GM10847 (cell line): ENCODE measurements around the gene ZC3H13.

Experiments used
- POLR2A ChIP-seq: IDR thresholded peaks from 2 replicates; pipeline ENCODE4 v1.6.1; 2011; ENCODE audit not compliant: insufficient read length; ENCODE audit errors: extremely low read depth

ZC3H13 gene

DNA sequence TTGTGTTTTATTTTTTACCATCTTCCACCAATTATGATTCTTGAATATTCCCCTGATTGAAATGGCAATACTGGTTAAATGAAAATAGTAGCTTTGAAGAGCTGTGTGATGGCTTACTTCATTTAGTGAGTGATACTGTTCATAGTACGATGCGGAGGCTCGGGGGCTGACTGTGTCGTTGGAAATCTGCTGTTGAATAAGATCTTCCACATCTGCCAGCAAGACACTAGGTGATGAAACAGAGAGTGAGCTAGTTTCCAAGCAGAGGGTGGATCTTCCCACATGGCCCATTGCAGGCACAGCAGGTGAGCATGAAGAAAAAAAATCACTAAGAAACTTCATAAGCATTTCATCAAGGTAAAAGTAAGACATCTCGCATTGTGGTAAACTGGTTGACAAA lies 29.8 kb upstream of the ZC3H13 start:
- no peak for TF ChIP-seq POLR2A

DNA sequence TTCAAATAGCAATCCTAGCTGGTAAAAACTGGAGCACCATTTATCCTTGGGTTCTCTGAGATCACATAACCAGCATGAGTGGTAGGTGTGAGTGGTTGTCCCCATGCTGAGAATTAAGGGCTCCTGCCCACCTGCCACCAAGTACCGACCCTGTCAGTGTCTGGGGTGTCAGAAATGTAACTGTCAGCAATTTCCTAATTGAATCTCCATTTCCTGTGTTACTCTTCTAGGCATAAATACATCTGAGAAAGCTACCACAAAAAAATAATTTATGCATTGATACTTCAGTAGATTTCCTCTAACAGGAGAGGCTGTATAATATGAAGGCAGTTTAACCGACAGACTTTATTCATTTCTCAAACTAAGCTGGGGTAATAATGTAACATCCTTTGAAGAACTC lies 27.2 kb upstream of the ZC3H13 start:
- no peak for TF ChIP-seq POLR2A

DNA sequence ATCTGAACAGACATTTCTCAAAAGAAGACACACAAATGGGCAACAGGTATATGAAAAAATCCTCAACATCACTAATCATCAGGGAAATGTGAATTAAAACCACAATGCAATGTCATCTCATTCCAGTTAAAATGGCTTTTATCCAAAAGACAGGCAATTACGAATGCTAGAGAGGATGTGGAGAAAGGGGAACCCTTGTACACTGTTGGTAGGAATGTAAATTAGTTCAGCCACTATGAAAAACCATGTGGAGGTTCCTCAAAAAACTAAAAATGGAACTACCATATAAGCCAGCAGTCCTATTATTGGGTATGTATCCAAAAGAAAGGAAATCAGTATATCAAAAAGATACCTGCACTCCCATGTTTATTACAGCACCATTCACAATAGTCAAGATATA lies 24.7 kb upstream of the ZC3H13 start:
- no peak for TF ChIP-seq POLR2A

DNA sequence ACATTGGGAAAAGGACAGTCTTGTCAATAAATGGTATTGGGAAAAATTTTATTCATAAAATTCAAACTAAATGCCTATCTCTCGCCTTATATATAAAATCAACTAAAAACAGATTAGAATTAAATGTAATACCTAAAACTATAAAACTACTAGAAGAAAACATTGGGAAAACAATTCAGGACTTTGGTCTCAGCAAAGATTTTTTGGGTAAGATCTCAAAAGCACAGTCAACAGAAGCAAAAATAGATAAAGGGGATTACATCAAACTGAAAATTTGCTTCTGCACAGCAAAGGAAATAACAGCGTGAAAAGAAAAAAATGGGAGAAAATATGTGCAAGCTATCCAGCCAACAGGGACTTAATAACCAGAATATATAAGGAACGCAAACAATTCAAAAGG lies 24.3 kb upstream of the ZC3H13 start:
- no peak for TF ChIP-seq POLR2A

DNA sequence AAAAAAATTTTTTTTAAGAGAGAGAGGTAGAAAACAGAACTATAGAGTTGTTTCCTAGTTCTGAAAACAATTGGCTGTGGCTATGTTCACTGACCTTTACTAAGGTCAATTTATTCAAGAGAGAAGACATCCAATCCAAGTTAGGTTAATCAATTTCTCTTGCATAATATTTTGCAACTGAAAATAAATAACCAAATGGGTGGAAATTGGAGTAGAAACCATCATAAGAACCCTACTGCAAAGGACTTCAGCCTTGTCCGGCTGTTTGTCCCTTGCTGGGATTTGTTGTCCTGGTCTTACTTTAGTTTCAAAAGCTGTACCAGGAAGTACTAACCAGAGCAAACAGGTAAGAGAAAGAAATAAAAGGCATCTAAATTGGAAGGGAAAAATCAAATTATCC lies 23.3 kb upstream of the ZC3H13 start:
- TF ChIP-seq POLR2A, result no peak

DNA sequence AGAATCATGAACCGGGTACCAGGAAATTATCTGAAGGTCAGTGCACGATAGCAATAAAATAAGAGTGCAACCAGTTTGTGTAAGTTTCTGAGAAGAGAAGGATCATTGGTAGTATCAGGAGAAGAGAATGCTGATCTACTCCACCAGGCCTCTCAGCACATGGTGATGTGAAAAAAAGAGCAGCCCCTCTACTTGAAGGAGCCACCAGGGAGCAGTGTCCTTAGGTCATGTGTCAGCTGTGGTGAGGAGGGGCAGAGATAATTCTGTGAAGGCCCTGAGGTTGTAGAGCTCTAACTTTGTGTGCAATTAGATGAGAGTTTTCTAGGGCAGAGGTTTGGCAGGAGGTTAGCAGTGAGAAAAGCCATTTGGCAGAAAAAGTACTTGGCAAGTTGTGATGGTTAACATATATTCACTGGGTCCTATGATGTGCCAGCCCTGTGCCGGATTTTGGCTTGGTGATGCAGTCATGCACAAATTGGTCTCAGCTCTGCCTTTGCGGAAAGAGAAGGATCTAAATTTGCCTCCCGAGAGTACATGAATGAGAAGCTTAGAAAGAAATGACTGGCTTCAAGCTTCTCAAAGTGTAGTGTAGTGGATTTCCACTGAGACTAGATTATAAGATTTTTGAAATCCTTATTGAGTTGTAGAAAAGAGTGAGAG lies 19.2 kb upstream of the ZC3H13 start:
- no peak for TF ChIP-seq POLR2A

DNA sequence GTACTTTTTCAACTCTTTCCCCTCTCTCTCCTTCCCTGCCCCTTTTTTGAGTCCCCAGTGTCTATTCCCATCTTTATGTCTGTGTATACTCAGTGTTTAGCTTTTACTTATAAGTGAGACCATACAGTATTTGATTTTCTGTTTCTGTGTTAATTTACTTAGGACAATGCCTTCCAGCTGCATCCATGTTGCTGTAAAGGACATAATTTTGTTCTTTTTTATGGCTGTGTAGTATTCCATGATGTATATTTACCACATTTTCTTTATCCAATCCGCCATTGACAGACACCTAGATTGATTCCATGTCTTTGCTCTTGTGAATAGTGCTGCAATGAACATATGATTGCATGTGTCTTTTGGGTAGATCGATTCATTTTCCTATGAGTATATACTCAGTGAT lies 10.7 kb upstream of the ZC3H13 start:
- no peak for TF ChIP-seq POLR2A

DNA sequence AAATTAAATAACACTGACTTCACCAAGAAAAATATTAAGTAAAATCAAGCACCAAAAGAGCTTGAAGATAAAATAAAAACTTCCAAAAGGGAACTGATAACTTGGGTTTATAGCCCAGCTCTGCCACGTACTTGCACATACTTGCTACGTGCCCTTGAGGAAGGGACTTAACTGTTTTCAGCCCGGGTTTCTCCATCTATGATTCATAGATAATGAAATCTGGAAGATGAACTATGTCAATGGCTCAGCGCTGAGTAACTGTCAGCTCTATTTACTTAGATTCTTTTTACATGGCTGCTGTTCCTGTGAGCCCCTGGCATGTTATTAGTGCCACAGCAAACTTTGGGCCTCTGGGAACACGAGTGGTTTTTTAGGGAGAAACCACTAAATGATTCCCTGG lies 9.6 kb upstream of the ZC3H13 start:
- TF ChIP-seq POLR2A, result no peak

DNA sequence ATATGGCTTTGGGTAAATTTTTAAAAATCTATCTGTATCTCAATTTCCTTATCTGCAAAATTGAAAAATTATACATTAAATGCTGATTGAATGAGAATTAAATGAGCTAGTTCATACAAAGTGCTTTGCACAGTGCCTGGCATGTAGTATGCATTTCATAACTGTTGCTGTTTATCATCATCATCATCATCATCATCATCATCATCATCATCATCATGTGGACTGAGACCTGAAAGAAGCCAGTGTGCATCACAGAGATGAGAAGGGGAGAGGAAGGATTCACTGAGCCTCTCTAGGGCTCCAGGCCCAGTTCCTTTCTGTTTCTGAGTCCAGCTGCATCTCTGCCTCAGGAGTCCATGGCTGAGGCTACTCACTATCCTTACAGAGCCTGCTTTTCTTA lies 6.9 kb upstream of the ZC3H13 start:
- TF ChIP-seq POLR2A, result no peak

DNA sequence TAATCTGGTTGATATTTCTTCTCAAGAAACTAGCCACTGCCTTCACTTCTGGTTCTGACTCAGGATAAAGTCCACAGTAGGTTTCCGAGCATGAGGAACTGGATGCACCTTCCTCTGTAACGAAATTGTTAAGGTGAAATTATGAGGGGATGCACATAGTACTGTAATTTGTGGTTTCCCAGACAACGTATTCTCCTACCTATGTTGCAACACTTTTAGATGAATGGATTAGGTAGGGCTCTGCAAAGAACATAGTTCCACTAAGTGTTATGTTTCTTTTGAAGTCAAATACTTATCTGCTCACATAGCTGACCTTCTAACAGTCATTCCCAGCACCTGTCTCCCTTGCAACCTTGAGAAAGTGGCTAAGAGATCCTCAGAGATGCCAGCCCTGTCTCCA lies 5.7 kb upstream of the ZC3H13 start:
- TF ChIP-seq POLR2A, result no peak

DNA sequence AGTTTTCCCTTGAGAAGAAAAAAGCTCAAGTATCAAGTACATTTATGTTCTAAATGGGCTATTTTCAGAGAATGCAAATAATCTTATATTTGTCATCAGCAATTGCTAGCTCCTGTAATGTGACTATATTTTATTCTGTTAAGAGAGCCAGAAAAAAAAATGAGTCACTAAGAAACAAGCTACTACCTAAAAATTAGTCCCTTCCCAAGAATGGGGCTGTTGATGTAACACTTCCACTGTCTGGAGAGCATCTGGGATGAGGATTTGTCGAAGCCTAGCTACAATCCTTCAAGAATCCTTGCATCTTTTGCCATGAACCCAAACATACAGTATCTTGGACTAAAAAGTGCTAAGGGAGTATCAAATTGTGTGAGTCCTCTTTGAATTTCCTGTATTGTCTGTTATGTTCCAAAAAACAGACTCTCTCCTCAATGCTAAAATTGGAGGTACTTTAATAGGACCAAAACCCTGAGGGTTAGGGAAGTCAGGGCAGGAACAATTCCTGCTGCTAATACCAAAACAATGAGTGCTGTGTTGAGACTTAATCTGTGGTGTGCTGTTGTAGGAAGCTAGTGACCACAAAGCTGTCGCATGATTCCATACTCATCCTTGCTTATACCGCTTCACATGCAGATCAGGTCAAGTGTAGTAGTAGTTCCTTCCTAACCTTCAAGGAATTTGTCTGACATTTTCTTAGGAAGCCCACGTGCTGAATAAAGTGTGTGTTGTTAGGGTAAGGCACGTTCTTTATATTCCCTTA lies 4.9 kb upstream of the ZC3H13 start:
- TF ChIP-seq POLR2A, result no peak

DNA sequence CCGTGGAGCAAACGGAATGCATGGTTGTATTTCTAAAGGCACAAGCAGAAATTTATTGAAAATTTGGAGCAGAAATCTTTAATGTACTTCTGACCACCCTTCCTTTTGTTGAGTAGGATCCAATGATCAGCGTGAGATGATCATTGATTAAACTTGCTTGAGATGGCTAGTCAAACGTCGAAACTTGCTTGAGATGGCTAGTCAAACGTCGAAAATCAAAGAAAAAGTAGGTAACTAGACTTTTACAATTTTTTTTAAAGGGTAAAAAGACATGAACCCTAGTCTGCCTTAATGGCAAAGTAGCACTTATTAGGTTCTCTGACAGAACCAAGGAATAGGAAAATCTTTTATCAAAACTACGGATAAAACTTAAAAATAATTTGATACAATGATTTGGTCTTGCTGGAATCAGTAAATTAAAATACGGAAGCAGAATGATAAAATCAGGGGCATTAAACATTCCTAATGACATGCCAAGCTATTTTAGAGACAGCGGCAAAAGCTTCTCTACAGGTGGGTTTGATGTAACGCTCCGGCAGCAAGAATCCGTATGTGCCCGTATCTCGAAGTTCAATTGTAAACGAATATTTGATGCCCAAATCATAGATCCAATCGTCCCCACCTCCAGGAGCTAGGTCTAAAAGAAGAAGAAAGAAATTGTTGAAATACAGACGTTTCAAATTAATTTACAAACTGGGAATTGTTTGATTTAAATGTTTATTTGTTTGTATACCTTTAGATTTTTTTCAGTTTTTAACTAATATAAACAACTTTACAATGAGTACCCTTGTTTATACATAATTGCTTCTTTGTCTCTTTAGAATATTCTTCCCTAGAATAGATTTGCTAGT lies 841 bp upstream of the ZC3H13 start:
- TF ChIP-seq POLR2A, result no peak

DNA sequence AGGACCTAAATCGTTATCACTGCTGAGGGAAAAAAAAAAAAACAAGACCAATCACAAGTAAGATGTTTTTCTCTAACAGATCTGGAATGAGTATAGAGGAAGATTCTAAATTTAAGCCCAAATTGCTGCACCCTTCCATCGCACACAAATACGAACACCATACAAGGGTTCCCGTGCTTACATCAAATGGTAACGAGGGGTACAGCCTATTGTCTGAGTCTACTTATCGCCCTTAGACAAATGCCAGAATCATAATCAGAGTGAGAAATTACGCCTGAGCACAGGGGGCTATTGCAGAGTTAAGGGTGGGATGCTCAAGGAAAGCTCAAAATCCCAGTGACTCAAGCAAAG lies 603 bp downstream of the ZC3H13 start:
- no peak for TF ChIP-seq POLR2A

DNA sequence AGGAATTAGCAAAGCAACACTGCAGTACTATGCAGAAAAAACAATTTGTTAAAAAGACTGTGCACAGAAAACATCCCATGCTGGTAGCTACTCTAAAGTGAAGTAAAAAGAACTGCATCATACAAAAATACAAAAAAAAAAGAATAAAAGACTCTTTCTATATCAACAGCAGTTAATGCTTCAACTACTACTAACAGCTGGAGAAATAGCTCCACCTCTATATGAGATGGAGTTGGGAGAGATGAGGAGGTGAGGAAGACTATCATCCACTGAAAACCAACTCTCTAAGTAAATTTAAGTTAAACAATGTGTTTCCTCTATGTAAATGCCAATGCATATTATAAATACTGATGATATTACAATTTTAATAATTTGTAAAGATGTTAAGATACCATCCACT lies 1.8 kb downstream of the ZC3H13 start:
- no peak for TF ChIP-seq POLR2A

DNA sequence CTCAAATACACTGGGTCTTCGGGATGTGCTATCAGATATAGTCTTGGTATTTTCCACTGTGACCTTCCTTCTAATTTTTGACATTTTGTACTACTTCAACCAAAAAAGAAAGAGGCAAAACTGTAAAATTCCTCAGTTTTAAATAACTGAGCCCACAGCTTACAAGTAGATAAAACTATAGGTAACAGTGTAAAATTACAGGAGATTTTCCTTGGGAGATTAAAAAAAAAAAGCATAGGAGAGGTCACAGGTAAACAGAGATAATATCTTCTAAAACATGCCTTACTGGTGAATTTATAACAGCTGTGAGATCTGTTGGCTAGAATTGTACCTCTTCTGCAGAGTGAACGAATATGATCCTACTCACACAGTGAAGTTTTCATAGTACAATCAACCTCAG lies 7.1 kb downstream of the ZC3H13 start:
- TF ChIP-seq POLR2A, result no peak

DNA sequence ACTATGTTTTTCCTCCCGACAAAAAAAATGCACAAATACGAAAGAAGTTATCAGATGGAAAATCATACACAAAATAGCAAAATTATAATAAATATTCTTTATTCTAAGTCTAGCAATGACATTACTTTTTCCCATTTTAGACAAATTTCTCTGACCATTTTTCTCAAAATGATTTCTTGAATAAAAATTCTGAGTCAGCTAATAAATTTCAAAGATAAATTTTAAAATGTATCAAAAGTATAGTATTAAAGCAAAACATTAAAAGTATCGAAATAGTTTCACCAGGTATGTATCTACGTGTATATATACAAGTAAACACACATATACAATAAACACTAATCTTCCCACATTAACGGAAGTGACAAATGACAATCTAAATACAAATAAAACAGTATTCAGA lies 8.9 kb downstream of the ZC3H13 start:
- TF ChIP-seq POLR2A, result no peak
